Activated naive CD8-positive, alpha-beta T cell treated with anti-CD3 and anti-CD28 coated beads, Interleukin-2, amount 10 ng/mL, durations not matched to agents 7 days and 5 days (primary cell): ENCODE data around the gene SP6. TPM values are rescaled to one million over a fixed set of nuclear protein-coding genes. Genes with fewer than 3 reads are reported as not detected.

ENCODE experiments used
- ATAC-seq: fragments of 150-1000 bp; cut with Tn5 transposase; one replicate; pipeline ENCODE4 v1.10.0; 2021; ENCODE audit warnings: low read depth, moderate library complexity
- POLR2A ChIA-PET: fragments of 350-600 bp; sonication (Branson Sonifier 250); formaldehyde crosslinking; loops from one replicate; lab custom pipeline; 2021; ENCODE audit warnings: antibody characterized with exemption; lab: Charles Lee
- DNase-seq: peaks from one replicate; pipeline ENCODE4 v3.0.0; 2021
- H3K27ac Mint-ChIP-seq: one replicate; pipeline ENCODE4 v1.8.0; 2022; ENCODE audit warnings: mild to moderate bottlenecking, mixed read lengths
- H3K27me3 Mint-ChIP-seq: one replicate; pipeline ENCODE4 v1.8.0; 2022; ENCODE audit warnings: mild to moderate bottlenecking, moderate library complexity, mixed read lengths
- H3K36me3 Mint-ChIP-seq: one replicate; pipeline ENCODE4 v1.8.0; 2021; ENCODE audit warnings: mild to moderate bottlenecking, mixed read lengths
- H3K4me1 Mint-ChIP-seq: one replicate; pipeline ENCODE4 v1.8.0; 2021; ENCODE audit warnings: mixed read lengths
- H3K4me3 Mint-ChIP-seq: one replicate; pipeline ENCODE4 v1.8.0; 2022; ENCODE audit warnings: mild to moderate bottlenecking, moderate library complexity, mixed read lengths
- H3K9me3 Mint-ChIP-seq: one replicate; pipeline ENCODE4 v1.8.0; 2021; ENCODE audit warnings: mixed read lengths
- total RNA-seq, 2 experiments: library from RNA; stranded (reverse); gene quantifications; one replicate each; pipeline ENCODE4 v1.2.3, GENCODE V29; 2021

Gene SP6
- total RNA-seq, 2 experiments from 2014 or later = 0.09 to 0.22 TPM

GRCh38 chr17:47806913-47807255 lies 44.1 kb downstream of the SP6 start:
- Mint-ChIP-seq H3K9me3 (no peaks in the 10 kb centered on the region), H3K27me3 (peaks cover 2% of the 10 kb centered on the region), H3K27ac (no peak overlapping the region), H3K4me3 (no peak overlapping the region), H3K36me3 (peaks cover 13% of the 10 kb centered on the region), H3K4me1 (peaks cover 1% of the 10 kb centered on the region)
- DNase-seq = no peak
- ATAC-seq = no peak
- POLR2A ChIA-PET = interaction anchor here (1.3 kb wide), 1 partner anchor 15 kb away, joined by 4 read pairs; the partner anchor contains the start of gene OSBPL7

- ATAC-seq (no peak), DNase-seq (no peak)
- no peak overlapping the region for H3K4me3 Mint-ChIP-seq
- H3K27me3 Mint-ChIP-seq = peaks cover 2% of the 10 kb centered on the region
- H3K27ac Mint-ChIP-seq = no peak overlapping the region
- H3K9me3 Mint-ChIP-seq = no peaks in the 10 kb centered on the region
- POLR2A ChIA-PET = interaction anchor here (1.3 kb wide), 1 partner anchor 15 kb away, joined by 4 read pairs; the partner anchor contains the start of gene OSBPL7
- H3K4me1 Mint-ChIP-seq = no peaks in the 10 kb centered on the region
- H3K36me3 Mint-ChIP-seq = peaks cover 13% of the 10 kb centered on the region
These were observed 44.7 kb downstream of the SP6 start for GRCh38 chr17:47806026-47806912.

GRCh38 chr17:47804461-47804860 lies 46.5 kb downstream of the SP6 start:
- peaks cover 5% of the 10 kb centered on the region for H3K27me3 Mint-ChIP-seq
- ATAC-seq = no peak
- POLR2A ChIA-PET = interaction anchor here (1.1 kb wide), 1 partner anchor 30 kb away, joined by 3 read pairs; no protein-coding TSS in a partner anchor
- H3K4me1 Mint-ChIP-seq = no peaks in the 10 kb centered on the region
- H3K9me3 Mint-ChIP-seq = no peaks in the 10 kb centered on the region
- no peak for DNase-seq
- H3K27ac Mint-ChIP-seq = no peak overlapping the region
- peaks cover 9% of the 10 kb centered on the region for H3K36me3 Mint-ChIP-seq
- no peak overlapping the region for H3K4me3 Mint-ChIP-seq

DNA sequence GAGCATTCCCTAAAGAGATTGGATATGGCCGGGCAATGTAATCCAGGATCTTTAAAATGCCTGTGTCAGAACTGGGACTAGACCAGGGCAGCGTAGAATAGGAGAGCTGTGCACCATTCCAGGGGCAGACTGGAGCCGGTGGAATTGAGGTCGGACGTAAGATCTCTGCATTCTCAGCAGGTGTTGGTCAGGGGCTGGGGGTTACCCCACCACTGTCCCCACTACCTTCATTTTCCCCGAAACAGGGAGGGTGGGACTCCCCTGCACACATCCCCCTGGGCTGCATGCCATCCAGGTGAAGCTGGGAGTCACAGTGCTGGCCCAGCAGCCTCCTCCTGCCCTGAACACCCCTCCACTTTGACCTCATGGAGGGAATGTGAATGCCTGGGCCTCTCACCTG lies 47.2 kb downstream of the SP6 start:
- POLR2A ChIA-PET = no interaction called here
- no peak overlapping the region for H3K4me3 Mint-ChIP-seq
- peaks cover 5% of the 10 kb centered on the region for H3K27me3 Mint-ChIP-seq
- ATAC-seq (no peak), DNase-seq (no peak)
- H3K4me1 Mint-ChIP-seq = no peaks in the 10 kb centered on the region
- H3K27ac Mint-ChIP-seq = no peak overlapping the region
- H3K9me3 Mint-ChIP-seq = no peaks in the 10 kb centered on the region
- H3K36me3 Mint-ChIP-seq = peaks cover 9% of the 10 kb centered on the region

DNA sequence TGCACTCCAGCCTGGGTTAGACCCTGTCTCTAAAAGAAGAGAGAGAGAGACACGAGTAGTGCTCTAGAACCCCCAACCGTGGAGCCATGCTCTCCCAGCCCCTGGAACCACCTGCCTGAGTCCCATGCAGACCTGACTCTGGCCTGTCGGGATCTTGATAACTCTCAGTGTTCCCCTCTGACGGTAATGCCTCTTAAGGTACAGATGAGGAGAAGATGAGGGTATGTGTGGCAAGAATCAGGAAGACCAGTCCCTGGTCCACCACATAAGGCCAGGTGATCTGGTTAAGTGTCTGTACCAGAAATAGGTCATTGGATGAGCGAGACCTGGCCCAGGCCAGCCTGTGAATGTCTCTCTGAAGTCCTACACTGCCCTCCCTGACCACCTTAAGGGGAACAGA lies 47.8 kb downstream of the SP6 start:
- DNase-seq (no peak), ATAC-seq (no peak)
- Mint-ChIP-seq H3K27me3 (peaks cover 8% of the 10 kb centered on the region), H3K36me3 (peaks cover 9% of the 10 kb centered on the region), H3K9me3 (no peaks in the 10 kb centered on the region), H3K27ac (no peak overlapping the region), H3K4me3 (no peak overlapping the region), H3K4me1 (no peaks in the 10 kb centered on the region)
- POLR2A ChIA-PET = no interaction called here

DNA sequence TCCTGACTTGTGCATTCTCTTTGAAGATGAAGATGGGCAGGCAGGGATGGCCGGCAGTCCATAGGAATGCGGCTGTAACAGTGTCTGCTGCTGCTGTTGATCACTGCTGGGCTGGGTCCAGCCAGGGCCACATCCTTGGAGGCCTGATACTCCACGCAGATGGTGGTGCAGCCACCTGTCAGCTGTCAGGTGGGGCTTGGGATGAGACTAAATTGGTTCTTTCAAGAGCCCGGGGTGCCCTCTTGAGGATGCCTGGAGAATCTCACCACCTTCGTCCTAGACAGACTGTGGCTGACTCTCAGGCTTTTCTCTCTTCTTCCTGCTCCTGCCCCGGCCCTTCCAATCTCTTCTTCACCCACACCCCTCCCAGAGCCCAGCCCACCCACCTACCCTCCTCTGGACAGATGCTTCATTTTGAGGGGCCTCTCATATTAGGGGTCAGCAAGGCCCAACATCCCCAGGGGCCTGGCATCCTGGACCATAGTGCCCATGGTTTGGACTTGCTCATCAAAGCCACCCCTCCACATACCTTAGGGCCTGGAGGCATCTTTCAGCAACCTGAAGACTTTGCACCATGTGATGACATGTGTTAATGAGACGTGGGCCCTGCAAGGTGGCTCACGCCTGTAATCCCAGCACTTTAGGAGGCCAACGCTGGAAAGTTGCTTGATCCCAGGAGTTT lies 48.5 kb downstream of the SP6 start:
- Mint-ChIP-seq H3K36me3 (peaks cover 5% of the 10 kb centered on the region), H3K27ac (no peak overlapping the region), H3K9me3 (no peaks in the 10 kb centered on the region), H3K4me1 (no peaks in the 10 kb centered on the region), H3K4me3 (no peak overlapping the region), H3K27me3 (peaks cover 13% of the 10 kb centered on the region)
- DNase-seq (peak; percentile 60), ATAC-seq (peak; percentile 90)
- POLR2A ChIA-PET = interaction anchor here (0.6 kb wide), 1 partner anchor 11 kb away, joined by 3 read pairs; no protein-coding TSS in a partner anchor

- Mint-ChIP-seq H3K27ac (no peak overlapping the region), H3K9me3 (no peaks in the 10 kb centered on the region), H3K36me3 (peaks cover 3% of the 10 kb centered on the region), H3K27me3 (peaks cover 15% of the 10 kb centered on the region), H3K4me3 (no peak overlapping the region), H3K4me1 (no peaks in the 10 kb centered on the region)
- POLR2A ChIA-PET = interaction anchor here (0.6 kb wide), 1 partner anchor 11 kb away, joined by 3 read pairs; no protein-coding TSS in a partner anchor
- ATAC-seq (no peak), DNase-seq (no peak)
These were observed 49.1 kb downstream of the SP6 start for GRCh38 chr17:47801906-47802305.

DNA sequence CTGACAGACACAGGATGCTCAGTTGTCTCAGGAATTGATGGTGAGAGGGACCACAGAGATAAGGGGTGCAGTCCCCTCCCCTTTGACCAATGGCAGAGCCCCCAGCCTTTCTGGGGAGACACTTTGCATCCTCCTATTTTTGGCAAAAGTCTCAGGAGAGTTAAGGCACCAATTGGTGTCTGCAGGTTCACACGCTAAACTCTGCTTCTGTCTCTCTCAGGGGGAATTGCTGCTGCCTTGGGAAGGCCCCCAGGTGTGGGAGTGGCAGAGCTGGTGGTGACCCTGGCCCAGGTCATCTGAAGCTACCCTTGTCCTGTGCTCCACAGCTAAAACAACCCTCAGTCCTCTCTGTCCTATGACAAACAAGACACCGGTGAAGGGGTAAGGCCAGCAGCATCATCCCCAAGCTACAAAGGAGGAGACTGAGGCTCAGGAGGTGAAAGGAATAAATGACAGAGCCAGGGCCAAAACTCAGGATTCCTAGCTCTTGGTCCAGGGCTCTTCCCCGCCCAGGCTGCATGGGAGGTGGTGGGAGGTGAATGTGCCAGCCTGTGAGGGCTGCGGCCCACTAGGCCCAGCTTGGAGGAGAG lies 49.7 kb downstream of the SP6 start:
- H3K9me3 Mint-ChIP-seq = no peaks in the 10 kb centered on the region
- H3K4me3 Mint-ChIP-seq = no peak overlapping the region
- ATAC-seq (no peak), DNase-seq (no peak)
- H3K27me3 Mint-ChIP-seq = peaks cover 15% of the 10 kb centered on the region
- peaks cover 2% of the 10 kb centered on the region for H3K36me3 Mint-ChIP-seq
- no peak overlapping the region for H3K27ac Mint-ChIP-seq
- POLR2A ChIA-PET = no interaction called here
- no peaks in the 10 kb centered on the region for H3K4me1 Mint-ChIP-seq

- H3K9me3 Mint-ChIP-seq = no peaks in the 10 kb centered on the region
- DNase-seq (no peak), ATAC-seq (no peak)
- peaks cover 17% of the 10 kb centered on the region for H3K27me3 Mint-ChIP-seq
- POLR2A ChIA-PET = no interaction called here
- H3K4me3 Mint-ChIP-seq = no peak overlapping the region
- H3K4me1 Mint-ChIP-seq = no peaks in the 10 kb centered on the region
- H3K36me3 Mint-ChIP-seq = peaks cover 2% of the 10 kb centered on the region
- H3K27ac Mint-ChIP-seq = no peak overlapping the region
These were observed 50.3 kb downstream of the SP6 start for GRCh38 chr17:47800686-47801085.

DNA sequence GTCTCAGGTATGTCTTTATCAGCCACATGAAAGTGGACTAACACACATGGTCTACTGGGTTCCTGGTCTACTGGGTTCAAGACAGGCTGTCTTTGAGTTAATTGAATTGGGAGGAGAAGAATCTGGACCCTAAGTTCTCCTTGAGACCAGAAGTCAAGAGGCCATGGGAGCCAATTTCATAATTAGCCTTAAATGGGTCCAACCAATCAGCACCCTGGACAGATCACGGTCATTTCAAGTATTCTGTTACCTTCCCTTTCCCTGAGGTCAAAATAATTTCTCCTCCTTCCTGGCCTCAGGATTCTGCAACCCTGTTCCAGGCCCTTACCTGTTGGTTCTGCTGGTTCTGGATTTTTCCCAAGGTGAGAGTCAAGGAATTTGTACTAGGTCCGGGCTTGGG lies 53.2 kb downstream of the SP6 start:
- DNase-seq (no peak), ATAC-seq (no peak)
- H3K4me1 Mint-ChIP-seq = no peaks in the 10 kb centered on the region
- no peaks in the 10 kb centered on the region for H3K36me3 Mint-ChIP-seq
- no peak overlapping the region for H3K27ac Mint-ChIP-seq
- H3K27me3 Mint-ChIP-seq = peaks cover 37% of the 10 kb centered on the region
- H3K4me3 Mint-ChIP-seq = no peak overlapping the region
- H3K9me3 Mint-ChIP-seq = no peaks in the 10 kb centered on the region
- POLR2A ChIA-PET = no interaction called here

Other genes with a start within 250 kb of the SP6 start
- 100 to 1,000 TPM; 335 TPM for gene KPNB1, start 201.2 kb downstream of the SP6 start, total RNA-seq
- 1 to 10 TPM; 8.0 to 8.9 TPM for gene TBKBP1, start 157.0 kb downstream of the SP6 start, total RNA-seq
- 10 to 100 TPM; 20.7 to 22.8 TPM for gene TBX21, start 117.9 kb downstream of the SP6 start, total RNA-seq
- gene OSBPL7, start 29.4 kb downstream of the SP6 start, total RNA-seq = 10 to 100 TPM; 50.8 to 50.9 TPM
- 10 to 100 TPM; 49.7 to 50.3 TPM for gene MRPL10, start 19.6 kb downstream of the SP6 start, total RNA-seq
- gene LRRC46, start 19.5 kb downstream of the SP6 start, total RNA-seq = under 1 TPM; 0.42 to 0.43 TPM
- 10 to 100 TPM; 38.0 to 39.6 TPM for gene SCRN2, start 9.9 kb downstream of the SP6 start, total RNA-seq
- gene SP2, start 45.1 kb upstream of the SP6 start, total RNA-seq = 10 to 100 TPM; 28.1 to 28.2 TPM
- gene PNPO, start 90.4 kb upstream of the SP6 start, total RNA-seq = 10 to 100 TPM; 32.5 to 32.8 TPM
- gene PRR15L, start 106.7 kb upstream of the SP6 start, total RNA-seq = not detected
- gene CDK5RAP3, start 120.0 kb upstream of the SP6 start, total RNA-seq = 100 to 1,000 TPM; 286 to 287 TPM
- gene COPZ2, start 186.6 kb upstream of the SP6 start, total RNA-seq = 1 to 10 TPM; 6.1 to 8.8 TPM
- gene NFE2L1, start 197.2 kb upstream of the SP6 start, total RNA-seq = 10 to 100 TPM; 62.2 to 63.1 TPM